NCI-H510A treated with DMSO at 0.1 percent for 48 hours (cell line): ENCODE data around the gene FAM187B.
A peak's percentile ranks its signal among the peaks of the same experiment; 100 is the strongest.
"Not testable (repeated sequence)": the region's sequence is repeated elsewhere in the genome, so short reads cannot be mapped to it uniquely, and the experiment has no call there.

Source experiments
- DNase-seq: peaks from one replicate; lab custom pipeline; 2025; lab: John Stamatoyannopoulos, UW

The FAM187B gene

DNA sequence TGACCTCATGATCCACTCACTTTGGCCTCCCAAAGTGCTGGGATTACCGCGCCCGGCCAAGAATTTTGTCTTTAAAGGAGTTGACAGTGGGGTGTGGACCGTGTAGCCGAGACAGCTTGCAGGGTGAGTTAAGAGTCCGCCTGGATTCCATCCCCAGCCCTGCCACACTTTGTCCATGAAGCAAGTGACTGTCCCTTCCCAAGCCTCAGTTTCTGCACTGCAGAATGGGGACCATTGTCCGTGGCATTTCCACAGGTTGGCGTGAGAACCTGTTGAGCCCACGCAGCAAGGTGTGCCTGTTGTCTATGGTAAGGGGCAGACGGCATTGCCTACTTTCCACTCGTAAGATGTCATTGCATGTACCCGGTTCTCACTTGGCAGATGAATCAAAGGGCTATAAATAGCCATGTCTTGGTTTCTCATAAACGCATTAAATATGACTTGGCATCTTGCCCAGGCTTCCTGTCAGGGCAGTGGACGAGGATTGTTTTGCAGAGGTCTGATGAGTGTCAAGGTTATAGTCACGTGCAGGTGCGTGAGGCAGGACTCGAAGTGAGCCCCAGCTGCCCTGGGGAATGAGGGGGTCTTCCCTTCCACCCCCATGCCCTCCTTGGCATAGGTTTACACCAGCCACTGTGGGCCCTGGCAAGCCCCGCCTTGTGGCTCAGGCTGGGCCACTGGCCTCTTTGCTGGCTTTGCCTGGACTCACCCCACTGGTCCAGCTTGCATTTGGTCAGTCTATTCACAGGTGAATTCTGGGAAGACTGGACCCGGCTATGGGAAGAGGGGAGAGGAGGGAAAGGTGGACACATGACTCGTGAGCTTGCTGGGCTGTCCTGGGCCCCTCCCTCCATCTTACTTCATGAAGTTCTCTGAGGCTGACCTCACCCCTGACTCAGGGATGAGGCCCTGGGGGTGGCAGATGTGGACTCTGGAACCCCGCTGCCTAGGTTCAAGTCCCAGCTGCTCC lies 14.6 kb downstream of the FAM187B start:
- DNase-seq: peak; percentile 31

DNA sequence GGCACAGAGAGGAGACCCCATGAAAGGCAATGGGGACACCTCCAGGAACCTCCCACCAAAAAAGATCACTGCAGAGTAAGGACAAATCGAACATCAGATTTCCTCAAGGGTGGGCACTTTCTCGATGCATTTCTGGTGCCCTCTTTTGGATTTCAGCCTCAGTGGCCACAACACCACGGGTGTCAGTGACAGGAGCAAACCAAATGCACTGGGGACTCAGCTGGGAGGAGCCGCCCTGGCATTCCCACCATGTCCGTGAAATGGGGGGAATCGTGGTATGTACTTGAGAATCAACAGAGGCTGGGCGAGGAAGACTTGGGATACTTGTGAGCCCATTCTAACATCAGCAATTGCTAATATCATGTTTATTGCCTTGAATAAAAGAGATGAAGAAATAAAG lies 16.3 kb downstream of the FAM187B start:
- DNase-seq: no peak

DNA sequence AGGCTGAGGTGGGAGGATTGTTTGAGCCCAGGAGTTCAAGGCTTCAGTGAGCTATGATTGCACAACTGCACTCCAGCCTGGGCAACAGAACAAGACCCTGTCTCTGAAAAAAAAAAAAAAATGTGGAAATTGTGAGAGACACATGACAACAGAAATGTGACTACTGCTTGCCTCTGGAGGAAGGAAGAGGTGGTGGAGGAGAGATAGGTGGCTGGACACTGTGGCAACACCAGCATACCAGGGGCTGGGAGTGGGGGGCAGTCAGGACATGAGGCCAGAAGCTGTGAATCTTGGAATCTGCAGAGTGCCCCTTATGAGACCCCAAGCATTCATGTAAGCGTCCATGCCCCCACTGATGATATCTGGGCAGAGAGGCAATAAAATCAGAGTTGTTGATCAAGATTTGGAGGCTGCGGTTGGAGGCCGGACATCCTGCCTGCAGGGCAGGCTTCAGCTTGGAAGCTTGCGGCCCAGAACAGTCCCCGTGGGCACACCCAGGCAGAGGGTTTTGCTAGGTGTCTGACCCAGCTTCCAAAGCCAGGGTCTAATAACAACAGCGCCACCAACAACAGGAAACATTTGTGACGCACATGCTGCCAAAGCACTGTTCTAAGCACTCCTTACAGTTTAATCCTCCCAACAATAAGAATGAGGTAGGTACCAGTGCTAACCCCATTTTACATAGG lies 16.9 kb downstream of the FAM187B start:
- no peak for DNase-seq

DNA sequence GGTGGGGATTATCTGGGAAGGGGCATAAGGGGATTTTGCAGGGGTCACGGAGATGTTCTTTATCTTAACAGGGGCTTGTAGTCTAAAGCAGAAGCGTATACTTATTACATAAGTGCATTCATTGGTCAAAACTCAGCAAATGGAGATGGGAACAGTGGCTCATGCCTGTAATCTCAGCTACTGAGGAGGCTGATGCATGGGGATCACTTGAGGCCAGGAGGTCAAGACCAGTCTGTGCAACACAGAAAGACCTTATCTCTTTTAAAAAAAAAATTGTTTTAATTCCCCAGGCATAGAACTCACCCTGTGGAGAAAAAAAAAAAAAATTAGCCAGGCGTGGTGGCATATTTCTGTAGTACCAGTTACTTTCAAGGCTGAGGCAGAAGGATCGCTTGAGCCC lies 18.9 kb downstream of the FAM187B start:
- no peak for DNase-seq

GRCh38 chr19:35208121-35208520 lies 20.4 kb downstream of the FAM187B start:
- DNase-seq: no peak

DNA sequence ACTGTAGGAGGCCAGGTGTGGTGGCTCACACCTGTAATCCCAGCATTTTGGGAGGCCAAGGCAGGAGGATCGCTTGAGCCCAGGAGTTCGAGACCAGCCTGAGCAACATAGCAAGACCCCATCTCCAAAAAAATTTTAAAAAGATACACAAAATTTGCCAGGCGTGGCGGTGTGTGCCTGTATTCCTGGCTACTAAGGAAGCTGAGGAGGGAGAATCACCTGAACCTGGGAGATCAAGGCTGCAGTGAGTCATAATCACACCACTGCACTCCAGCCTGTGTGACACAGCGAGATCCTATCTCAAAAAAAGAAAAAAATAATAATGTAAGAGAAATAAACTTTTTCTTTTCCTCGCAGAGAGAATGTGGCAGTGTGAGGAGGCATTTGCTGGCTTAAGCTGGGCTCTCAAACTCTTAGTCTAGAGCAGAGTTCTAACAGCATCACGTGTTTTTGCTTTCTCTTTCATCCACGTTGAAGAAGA lies 21.1 kb downstream of the FAM187B start:
- DNase-seq: no peak

GRCh38 chr19:35206855-35207254 lies 21.7 kb downstream of the FAM187B start:
- DNase-seq: no peak

DNA sequence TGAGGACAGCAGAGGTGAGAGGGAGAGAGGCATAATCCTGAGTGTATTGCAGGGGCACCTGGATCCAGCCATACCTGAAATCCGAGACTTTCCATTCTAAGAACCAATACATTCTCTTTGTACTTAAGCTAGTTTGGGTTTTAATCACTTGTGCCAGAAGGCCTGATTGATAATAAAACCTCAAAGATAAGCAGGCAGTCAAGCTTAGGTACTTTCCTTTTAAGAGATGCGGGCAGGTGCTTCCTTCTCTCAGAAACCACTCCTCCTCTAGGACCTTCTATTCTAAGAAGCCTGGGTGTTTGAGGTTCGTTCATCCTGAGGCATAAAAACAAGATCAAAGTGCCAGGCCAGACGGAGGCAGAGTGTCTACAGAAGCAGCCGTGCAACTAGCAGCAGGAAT lies 22.2 kb downstream of the FAM187B start:
- no peak for DNase-seq

DNA sequence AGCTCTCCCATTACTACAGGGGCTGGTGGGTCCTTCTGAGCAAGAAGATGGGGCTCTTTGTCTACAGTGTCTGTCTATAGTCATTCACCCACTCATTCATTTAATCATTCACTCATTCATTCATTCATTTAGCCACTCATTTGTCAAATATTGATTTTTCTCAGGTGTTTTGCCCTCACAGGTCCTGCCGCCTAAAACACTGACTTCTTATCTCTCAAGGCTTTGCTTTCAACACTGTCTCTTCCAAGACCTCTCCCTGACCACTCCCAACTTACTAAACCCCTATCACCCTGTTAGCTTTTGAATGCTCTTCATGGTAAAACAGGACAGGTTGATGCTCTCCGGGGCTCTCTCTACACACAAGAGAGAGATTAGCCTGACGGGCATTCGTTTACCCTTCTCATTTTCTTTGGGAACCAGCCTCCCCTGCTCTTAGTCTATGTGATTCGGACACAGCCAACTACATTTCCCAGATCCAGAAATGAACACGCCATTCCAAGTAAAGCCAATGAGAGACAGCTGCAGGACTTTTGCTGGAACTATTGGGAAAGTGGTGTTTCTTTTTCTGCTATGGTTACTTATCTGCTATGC lies 22.7 kb downstream of the FAM187B start:
- DNase-seq: no peak

DNA sequence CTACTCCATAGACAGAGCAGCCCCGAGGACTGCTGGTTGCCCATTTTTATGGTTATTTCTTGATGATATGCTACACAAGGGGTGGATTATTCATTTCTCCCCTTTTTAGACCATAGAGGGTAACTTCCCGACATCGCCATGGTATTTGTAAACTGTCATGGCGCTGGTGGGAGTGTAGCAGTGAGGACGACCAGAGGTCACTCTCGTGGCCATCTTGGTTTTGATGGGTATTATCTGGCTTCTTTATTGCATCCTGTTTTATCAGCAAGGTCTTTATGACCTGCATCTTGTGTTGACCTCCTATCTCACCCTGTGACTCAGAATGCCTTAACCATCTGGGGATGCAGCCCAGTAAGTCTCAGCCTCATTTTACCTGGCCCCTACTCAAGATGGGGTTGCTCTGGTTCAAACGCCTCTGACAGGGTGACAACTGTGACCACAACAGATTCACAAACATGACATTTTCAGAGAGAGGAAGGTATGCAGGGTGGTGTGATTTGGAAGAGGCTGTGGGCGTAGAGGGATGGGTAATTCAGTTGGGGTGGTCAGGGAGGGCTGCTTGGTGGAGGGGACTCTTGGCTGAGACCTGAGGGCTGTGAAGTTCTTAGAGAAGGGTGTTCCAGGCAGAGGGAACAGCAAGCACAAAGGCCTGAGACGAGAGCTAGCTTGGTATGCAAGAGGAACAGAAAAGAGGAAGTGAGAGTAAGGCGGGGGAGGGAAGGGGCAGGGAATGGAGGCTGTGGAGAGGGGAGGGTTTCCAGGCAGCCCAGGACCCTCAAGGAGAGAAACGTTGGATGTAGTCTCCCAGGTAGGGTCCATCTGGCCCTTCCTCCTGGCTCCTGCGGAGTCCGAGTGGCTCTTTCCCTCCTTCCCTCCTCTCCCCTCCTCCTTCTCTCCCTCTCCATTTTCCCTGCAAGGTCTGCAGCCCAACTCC lies 23.5 kb downstream of the FAM187B start:
- no peak for DNase-seq

- DNase-seq: no peak
Observed at GRCh38 chr19:35202722-35203688, 25.5 kb downstream of the FAM187B start.

DNA sequence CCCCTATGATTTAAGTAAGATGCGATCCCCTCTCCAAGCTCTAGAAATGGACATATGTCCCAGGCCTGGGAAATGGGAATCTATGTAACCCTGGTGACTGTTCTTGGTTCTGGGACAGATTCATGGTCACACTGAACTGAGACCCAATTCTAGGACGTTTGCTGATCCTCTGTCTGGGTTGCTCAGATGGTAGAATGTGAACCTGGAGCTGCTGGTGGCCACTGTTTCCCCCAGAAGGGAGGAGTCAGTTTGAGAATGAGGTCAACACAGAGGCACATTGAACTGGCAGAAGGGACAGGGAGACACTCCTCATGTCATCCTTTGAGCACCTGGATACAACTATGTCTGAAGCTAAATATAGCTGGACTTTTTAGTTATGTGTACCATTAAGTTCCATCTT lies 29.1 kb downstream of the FAM187B start:
- DNase-seq: no peak

DNA sequence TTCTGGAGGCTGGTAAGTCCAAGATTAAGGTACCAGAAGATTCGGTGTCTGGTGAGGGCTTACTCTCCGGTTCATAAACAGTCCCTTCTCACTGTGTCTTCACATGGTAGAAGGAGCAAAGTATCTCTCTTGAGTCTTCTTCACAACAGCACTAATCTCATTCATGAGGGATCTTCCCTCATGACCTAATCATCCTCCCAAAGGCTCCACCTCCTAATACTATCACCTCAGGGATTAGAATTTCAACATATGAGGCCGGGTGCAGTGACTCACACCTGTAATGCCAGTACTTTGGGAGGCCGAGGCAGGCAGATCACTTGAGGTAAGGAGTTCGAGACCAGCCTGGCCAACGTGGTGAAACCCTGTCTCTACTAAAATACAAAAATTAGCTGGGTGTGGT lies 31.7 kb downstream of the FAM187B start:
- DNase-seq: not testable (repeated sequence)

GRCh38 chr19:35195830-35196229 lies 32.7 kb downstream of the FAM187B start:
- DNase-seq: no peak

DNA sequence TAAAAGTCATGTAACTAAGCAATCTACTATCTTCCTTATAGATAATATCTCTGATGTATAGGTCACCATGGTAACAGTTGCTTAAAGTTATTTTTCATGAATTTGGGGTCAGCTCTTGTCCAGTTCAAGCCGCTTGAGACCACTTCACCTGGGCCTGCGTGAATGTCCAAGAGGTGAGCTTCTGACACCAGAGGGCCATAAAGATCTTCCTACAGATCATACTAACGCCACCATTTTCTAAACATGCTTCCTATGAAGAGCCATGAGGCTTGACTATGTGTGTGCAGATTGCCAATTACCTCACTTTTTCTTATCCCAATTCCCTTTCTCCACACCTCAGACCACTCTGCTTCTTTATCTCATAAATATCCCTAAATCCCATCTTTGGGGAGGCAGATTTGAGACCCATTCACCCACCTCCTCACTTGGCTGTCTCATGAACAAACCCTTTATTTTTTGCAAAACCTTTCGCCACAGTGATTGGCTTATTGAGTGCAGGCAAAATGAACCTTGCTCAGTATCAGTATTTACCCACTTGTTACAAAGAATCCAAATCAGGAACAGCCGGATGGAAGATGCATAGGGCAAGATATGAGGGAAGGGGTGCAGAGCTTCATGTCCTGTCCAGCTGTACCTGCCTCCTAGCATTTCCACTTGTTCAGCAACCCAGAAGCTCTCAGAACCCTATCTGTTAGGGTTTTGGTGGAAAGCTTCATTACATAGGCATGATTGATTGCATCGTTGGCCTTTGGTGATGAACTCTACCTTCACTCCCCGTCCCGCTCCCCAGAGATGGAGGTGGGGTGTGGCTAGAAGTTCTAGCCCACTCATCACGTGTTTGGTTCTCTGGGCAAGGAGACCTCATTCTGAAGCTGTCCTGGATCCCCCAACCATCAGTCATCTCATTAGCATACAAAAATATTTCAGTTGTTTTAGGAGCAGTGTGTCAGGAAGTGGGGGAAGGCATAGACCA lies 34.2 kb downstream of the FAM187B start:
- DNase-seq: no peak

DNA sequence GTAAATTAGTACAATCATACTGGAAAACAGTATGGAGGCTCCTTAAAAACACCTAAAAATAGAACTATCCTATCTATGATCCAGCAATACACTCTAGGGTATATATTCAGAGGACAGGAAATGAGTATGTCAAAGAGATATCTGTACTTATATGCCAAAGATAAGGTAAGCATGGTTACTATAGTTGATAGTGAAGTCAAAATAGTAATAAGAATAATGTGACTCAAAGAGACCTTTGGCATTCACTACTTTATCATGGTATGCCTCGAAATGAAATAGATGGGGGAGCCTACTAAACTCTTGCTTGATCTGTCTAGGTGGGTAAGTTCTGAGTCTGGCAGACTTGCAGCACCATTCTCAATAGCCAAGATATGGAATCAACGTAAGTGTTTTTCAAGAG lies 43.7 kb downstream of the FAM187B start:
- DNase-seq: no peak

GRCh38 chr19:35184267-35184666 lies 44.3 kb downstream of the FAM187B start:
- no peak for DNase-seq

- DNase-seq: no peak
Observed at GRCh38 chr19:35181387-35181786, 47.2 kb downstream of the FAM187B start.

- DNase-seq: no peak
Observed at GRCh38 chr19:35179830-35180229, 48.7 kb downstream of the FAM187B start.
